HepG2 (cell line): ENCODE measurements around the gene CELF4. TPM values are rescaled to one million over a fixed set of nuclear protein-coding genes. Genes with fewer than 3 reads are reported as not detected.

Experiments
- ATAC-seq: fragments of 200-7000 bp; cut with Tn5 transposase; 3 replicates; pipeline ENCODE4 v1.9.1; 2020; ENCODE audit warnings: mild to moderate bottlenecking, moderate library complexity
- BruUV-seq: library from RNA; stranded (reverse); fragments of 400-500 nt; replicated peaks from 2 replicates; lab custom pipeline; 2021; lab: Mats Ljungman, UMichigan
- CTCF ChIA-PET: fragments of 300-600 bp; formaldehyde crosslinking; extraction: SDS; loops from one replicate; lab custom pipeline; 2021; ENCODE audit warnings: low total read pairs, inconsistent platforms, low intra/inter-chr PET ratio; lab: Yijun Ruan, JAX
- POLR2A ChIA-PET: fragments of 350-600 bp; sonication (Branson Sonifier 250); formaldehyde crosslinking; loops from one replicate; lab custom pipeline; 2020; ENCODE audit warnings: antibody characterized with exemption, inconsistent platforms; lab: Yijun Ruan, JAX
- DNase-seq: peaks from one replicate; pipeline ENCODE4 v3.0.0-alpha.2; 2015; ENCODE audit warnings: low spot score
- FAIRE-seq: peaks from 3 replicates; lab custom pipeline; 2011; peaks lifted over from hg19 to GRCh38; lab: Jason Lieb, UNC
- H2AFZ ChIP-seq: one replicate; pipeline ENCODE4 v1.6.1; 2011; ENCODE audit warnings: low read length, inconsistent platforms
- H3K27ac ChIP-seq: fragments of 300-600 bp; 3 replicates; pipeline ENCODE4 v1.8.0; 2011; ENCODE audit warnings: mixed run types, mild to moderate bottlenecking, mixed read lengths, low read length, inconsistent platforms; ENCODE audit not compliant: insufficient read depth; ENCODE audit errors: extremely low read length
- H3K27me3 ChIP-seq, 2 experiments: fragments of 200-600 bp in 1 of 2; 2 replicates in 1 of 2; 3 replicates in 1 of 2; pipeline versions ENCODE4 v1.6.0 to v1.8.0; 2011; ENCODE audit warnings: low read length in 2 of 2, mild to moderate bottlenecking in 2 of 2, moderate library complexity in 2 of 2, inconsistent platforms in 1 of 2; ENCODE audit not compliant: insufficient read depth in 2 of 2, control insufficient read depth in 1 of 2
- H3K36me3 ChIP-seq, 2 experiments: fragments of 200-600 bp in 1 of 2; replicated peaks in 1 of 2; 2 replicates in 1 of 2; 3 replicates in 1 of 2; pipeline versions ENCODE4 v1.5.1 to v1.8.0; 2011; ENCODE audit warnings: low read length in 2 of 2, inconsistent platforms in 1 of 2; ENCODE audit not compliant: insufficient read depth in 2 of 2, control insufficient read depth in 1 of 2
- H3K4me1 ChIP-seq: 2 replicates; pipeline ENCODE4 v1.5.1; 2012; ENCODE audit warnings: low read length, inconsistent platforms; ENCODE audit not compliant: insufficient read depth
- H3K4me2 ChIP-seq: 2 replicates; pipeline ENCODE4 v1.6.0; 2011; ENCODE audit warnings: low read depth, low read length, inconsistent platforms
- H3K4me3 ChIP-seq, 3 experiments: fragments of 200-600 bp in 1 of 3; sonication (generic), shearing (Covaris generic) in 1 of 3; replicated peaks in 1 of 3; 2 replicates each; pipeline ENCODE4 v1.5.1; 2011 to 2016; ENCODE audit warnings: low read length in 3 of 3, inconsistent platforms in 2 of 3, low read depth in 2 of 3, mild to moderate bottlenecking in 2 of 3, control low read depth in 1 of 3, mixed read lengths in 1 of 3; ENCODE audit not compliant: insufficient read depth in 1 of 3
- H3K79me2 ChIP-seq: one replicate; pipeline ENCODE4 v1.6.1; 2011; ENCODE audit warnings: low read length, inconsistent platforms; ENCODE audit not compliant: insufficient read depth
- H3K9ac ChIP-seq: 2 replicates; pipeline ENCODE4 v1.6.0; 2011; ENCODE audit warnings: mild to moderate bottlenecking, low read depth, low read length, inconsistent platforms; ENCODE audit not compliant: insufficient read depth
- H3K9me3 ChIP-seq: 2 replicates; pipeline ENCODE4 v1.5.1; 2012; ENCODE audit warnings: mild to moderate bottlenecking, low read length
- H4K20me1 ChIP-seq: 2 replicates; pipeline ENCODE4 v1.6.0; 2011; ENCODE audit warnings: inconsistent platforms, mild to moderate bottlenecking, low read length, moderate library complexity; ENCODE audit not compliant: insufficient read depth
- ARID2 ChIP-seq: sonication (generic); formaldehyde crosslinking; IDR thresholded peaks from 2 replicates; pipeline ENCODE4 v1.8.1; 2022; ENCODE audit warnings: mild to moderate bottlenecking, missing genetic modification reagents, borderline replicate concordance
- ASH2L ChIP-seq: fragments of 300-600, 200-600 bp; sonication (generic); IDR thresholded peaks from 2 replicates; pipeline ENCODE4 v1.7.0; 2017; ENCODE audit warnings: low read depth, mild to moderate bottlenecking, moderate library complexity, mixed read lengths, low read length; ENCODE audit not compliant: insufficient read length
- ATF7 ChIP-seq, 2 experiments: fragments of 450-650 bp in 1 of 2; sonication (generic) in 1 of 2; formaldehyde crosslinking in 1 of 2; IDR thresholded peaks; 2 replicates each; pipeline versions ENCODE4 v1.4.0 to v1.6.1; 2016 to 2020; ENCODE audit warnings: antibody characterized with exemption in 1 of 2, mild to moderate bottlenecking in 1 of 2, missing genetic modification reagents in 1 of 2
- CCDC6 ChIP-seq: sonication (generic); formaldehyde crosslinking; IDR thresholded peaks from 2 replicates; pipeline ENCODE4 v1.8.1; 2022; ENCODE audit warnings: mild to moderate bottlenecking, missing genetic modification reagents, moderate library complexity
- GPN1 ChIP-seq: sonication (generic); formaldehyde crosslinking; IDR thresholded peaks from 2 replicates; pipeline ENCODE4 v1.5.1; 2020; ENCODE audit warnings: missing genetic modification reagents, borderline replicate concordance
- POLR2AphosphoS5 ChIP-seq: IDR thresholded peaks from 2 replicates; pipeline ENCODE4 v1.6.1; 2012; ENCODE audit warnings: low read depth, low read length
- SYNCRIP ChIP-seq: fragments of 200-400 bp; formaldehyde crosslinking; IDR thresholded peaks from 2 replicates; pipeline ENCODE4 v1.6.1; 2018; ENCODE audit warnings: mild to moderate bottlenecking, low read depth, low read length; ENCODE audit not compliant: insufficient read depth
- ZKSCAN8 ChIP-seq: IDR thresholded peaks from 2 replicates; pipeline ENCODE4 v1.6.1; 2016; ENCODE audit warnings: borderline replicate concordance, missing genetic modification reagents, missing compliant biosample characterization
- ZMYM4 ChIP-seq: sonication (generic); formaldehyde crosslinking; IDR thresholded peaks from 2 replicates; pipeline ENCODE4 v1.8.1; 2023; ENCODE audit warnings: mild to moderate bottlenecking, missing genetic modification reagents
- ZNF703 ChIP-seq: sonication (generic); formaldehyde crosslinking; IDR thresholded peaks from 2 replicates; pipeline ENCODE4 v1.5.1; 2020; ENCODE audit warnings: missing genetic modification reagents, mild to moderate bottlenecking, moderate library complexity, borderline replicate concordance
- WGBS: methylation state at CpG from one replicate; pipeline ENCODE4 v1.1.6; 2017; ENCODE audit warnings: low lambda C conversion rate; 5-methylcytosine and 5-hydroxymethylcytosine counted together
- in situ Hi-C: cut with HindIII; loops from 2 replicates; pipeline ENCODE4 v1.10.0; 2017; ENCODE audit warnings: low pct_unique_long_range_greater_than_20kb; ENCODE audit not compliant: extremely low pct_ligation_motif_present
- intact Hi-C: fragments of 100-400 bp; cut with micrococcal nuclease; formaldehyde crosslinking; loops from one replicate; pipeline ENCODE4 v1.10.0; 2022; ENCODE audit not compliant: unreplicated experiment
- polyA plus RNA-seq, 8 experiments: library from polyadenylated mRNA; depleted of rRNA in 3 of 8; stranded (reverse) in 7 of 8; unstranded in 1 of 8; fragments of >200 nt; fragmentation: Illumina TruSeq in 4 of 8; extraction: Trizol in 4 of 8; gene quantifications; 2 replicates each; pipeline versions ENCODE4 v1.2.1 to v1.2.3, GENCODE V29; 2011 to 2016; ENCODE audit warnings: low read depth in 4 of 8, missing spikeins in 1 of 8, mixed read lengths in 1 of 8; ENCODE audit not compliant: insufficient read depth in 1 of 8
- total RNA-seq, 5 experiments: library from RNA; depleted of rRNA; stranded (reverse); fragments of >200 nt; fragmentation: Illumina TruSeq; extraction: Trizol; gene quantifications; 2 replicates each; pipeline ENCODE4 v1.2.3, GENCODE V29; 2016; ENCODE audit warnings: low read depth in 1 of 5
- TF ChIP-seq, protein P1 (sequence below): sonication (generic); formaldehyde crosslinking; IDR thresholded peaks from 2 replicates; pipeline ENCODE4 v1.9.0; 2022; ENCODE audit warnings: low read depth, missing genetic modification reagents
- TF ChIP-seq, protein P2 (sequence below): sonication (generic); formaldehyde crosslinking; conservative IDR thresholded peaks from 2 replicates; pipeline ENCODE4 v1.4.0; 2020; ENCODE audit warnings: mild to moderate bottlenecking, missing genetic modification reagents, moderate library complexity

CELF4 gene
- total and polyA plus RNA-seq, 2 of the 13 experiments (the other 11 are each of a cell fraction or from before 2014, with no cell fraction given): not detected

DNA sequence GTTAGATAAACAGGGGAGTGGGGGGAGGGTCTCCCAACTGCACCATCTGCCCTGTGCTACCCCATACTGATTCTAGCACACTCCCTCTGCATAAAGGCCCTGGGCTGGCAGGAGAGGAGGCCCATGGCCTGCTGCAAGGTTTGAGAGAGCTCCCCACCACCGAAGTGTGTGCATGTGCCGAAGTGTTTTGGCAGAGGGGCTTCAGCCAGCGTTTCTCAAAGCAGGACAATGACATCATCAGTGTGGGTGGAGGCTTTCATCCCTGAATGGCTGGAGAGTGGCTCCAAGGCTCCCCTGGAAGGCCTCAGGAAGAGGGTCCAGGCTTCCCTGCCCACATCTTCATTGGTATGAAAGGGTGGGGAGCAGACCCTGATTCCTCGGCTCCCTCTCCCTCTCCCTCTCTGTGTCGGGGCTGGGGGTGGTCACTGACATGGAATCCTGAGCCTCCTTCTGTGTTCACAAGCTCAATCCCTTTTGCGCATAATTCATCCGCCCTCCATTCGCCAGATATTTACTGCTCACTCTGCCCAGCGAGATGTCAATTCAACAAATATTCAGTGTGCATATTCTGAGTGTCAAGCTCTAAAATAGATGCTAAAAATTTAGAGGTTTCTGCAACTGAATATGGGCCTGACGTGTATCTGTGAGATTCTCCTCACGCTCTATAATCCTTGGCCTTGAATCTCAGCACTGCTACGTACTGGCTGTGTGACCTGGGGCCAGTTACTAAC lies 122.1 kb downstream of the CELF4 start:
- DNase-seq (no peak), FAIRE-seq (no peak), ATAC-seq (no peak)
- Histone ChIP-seq H3K9me3 (no peaks in the 10 kb centered on the region), H4K20me1 (no peaks in the 10 kb centered on the region), H3K4me1 (no peaks in the 10 kb centered on the region), H2AFZ (no peak overlapping the region), H3K4me2 (no peak overlapping the region), H3K36me3 (no peaks in the 10 kb centered on the region), H3K27me3 (peaks cover 1 to 35% of the 10 kb centered on the region in 2 experiments; a peak in 4 of 5 replicates), H3K27ac (no peak overlapping the region), H3K9ac (no peak overlapping the region), H3K4me3 (no peak overlapping the region), H3K79me2 (no peaks in the 10 kb centered on the region)
- intact Hi-C loops (loop anchor here (1.0 kb wide), 1 partner anchor 95 kb away; no protein-coding TSS in a partner anchor), in situ Hi-C loops (no loop called here)
- CTCF ChIA-PET: no interaction called here
- POLR2A ChIA-PET: no interaction called here
- BruUV-seq: no TSS peak
- 16% methylated on average over 12 of the region's 12 CpGs for WGBS
- TF ChIP-seq POLR2AphosphoS5 (no peak), ZMYM4 (no peak), SYNCRIP (no peak), ATF7 (IDR thresholded peaks at IDR 0.05) (peak; percentile 67), ATF7 (CRISPR knock-in tag; IDR thresholded peaks at IDR 0.05) (no peak), CCDC6 (CRISPR knock-in tag) (no peak)
- TF ChIP-seq, all 625 proteins: peak for 1

GRCh38 chr18:37442477-37442876 lies 123.1 kb downstream of the CELF4 start:
- Histone ChIP-seq H2AFZ (no peak overlapping the region), H3K4me2 (no peak overlapping the region), H4K20me1 (no peaks in the 10 kb centered on the region), H3K27ac (no peak overlapping the region), H3K27me3 (peaks cover 1 to 33% of the 10 kb centered on the region in 2 experiments; a peak in 4 of 5 replicates), H3K4me1 (no peaks in the 10 kb centered on the region), H3K79me2 (no peaks in the 10 kb centered on the region), H3K4me3 (no peak overlapping the region), H3K9ac (no peak overlapping the region), H3K9me3 (no peaks in the 10 kb centered on the region), H3K36me3 (no peaks in the 10 kb centered on the region)
- CTCF ChIA-PET: no interaction called here
- DNase-seq (no peak), FAIRE-seq (no peak), ATAC-seq (no peak)
- in situ Hi-C loops (no loop called here), intact Hi-C loops (no loop called here)
- BruUV-seq: no TSS peak
- 39% methylated on average over 4 of the region's 11 CpGs for WGBS
- POLR2A ChIA-PET: no interaction called here
- TF ChIP-seq, protein P1, sequence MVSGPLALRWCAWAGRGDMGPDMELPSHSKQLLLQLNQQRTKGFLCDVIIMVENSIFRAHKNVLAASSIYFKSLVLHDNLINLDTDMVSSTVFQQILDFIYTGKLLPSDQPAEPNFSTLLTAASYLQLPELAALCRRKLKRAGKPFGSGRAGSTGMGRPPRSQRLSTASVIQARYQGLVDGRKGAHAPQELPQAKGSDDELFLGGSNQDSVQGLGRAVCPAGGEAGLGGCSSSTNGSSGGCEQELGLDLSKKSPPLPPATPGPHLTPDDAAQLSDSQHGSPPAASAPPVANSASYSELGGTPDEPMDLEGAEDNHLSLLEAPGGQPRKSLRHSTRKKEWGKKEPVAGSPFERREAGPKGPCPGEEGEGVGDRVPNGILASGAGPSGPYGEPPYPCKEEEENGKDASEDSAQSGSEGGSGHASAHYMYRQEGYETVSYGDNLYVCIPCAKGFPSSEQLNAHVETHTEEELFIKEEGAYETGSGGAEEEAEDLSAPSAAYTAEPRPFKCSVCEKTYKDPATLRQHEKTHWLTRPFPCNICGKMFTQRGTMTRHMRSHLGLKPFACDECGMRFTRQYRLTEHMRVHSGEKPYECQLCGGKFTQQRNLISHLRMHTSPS (CRISPR knock-in tag): no peak
- TF ChIP-seq ZNF703 (no peak), ASH2L (no peak), ZKSCAN8 (CRISPR knock-in tag) (no peak), GPN1 (CRISPR knock-in tag) (no peak), ARID2 (no peak)
- TF ChIP-seq, protein P2, sequence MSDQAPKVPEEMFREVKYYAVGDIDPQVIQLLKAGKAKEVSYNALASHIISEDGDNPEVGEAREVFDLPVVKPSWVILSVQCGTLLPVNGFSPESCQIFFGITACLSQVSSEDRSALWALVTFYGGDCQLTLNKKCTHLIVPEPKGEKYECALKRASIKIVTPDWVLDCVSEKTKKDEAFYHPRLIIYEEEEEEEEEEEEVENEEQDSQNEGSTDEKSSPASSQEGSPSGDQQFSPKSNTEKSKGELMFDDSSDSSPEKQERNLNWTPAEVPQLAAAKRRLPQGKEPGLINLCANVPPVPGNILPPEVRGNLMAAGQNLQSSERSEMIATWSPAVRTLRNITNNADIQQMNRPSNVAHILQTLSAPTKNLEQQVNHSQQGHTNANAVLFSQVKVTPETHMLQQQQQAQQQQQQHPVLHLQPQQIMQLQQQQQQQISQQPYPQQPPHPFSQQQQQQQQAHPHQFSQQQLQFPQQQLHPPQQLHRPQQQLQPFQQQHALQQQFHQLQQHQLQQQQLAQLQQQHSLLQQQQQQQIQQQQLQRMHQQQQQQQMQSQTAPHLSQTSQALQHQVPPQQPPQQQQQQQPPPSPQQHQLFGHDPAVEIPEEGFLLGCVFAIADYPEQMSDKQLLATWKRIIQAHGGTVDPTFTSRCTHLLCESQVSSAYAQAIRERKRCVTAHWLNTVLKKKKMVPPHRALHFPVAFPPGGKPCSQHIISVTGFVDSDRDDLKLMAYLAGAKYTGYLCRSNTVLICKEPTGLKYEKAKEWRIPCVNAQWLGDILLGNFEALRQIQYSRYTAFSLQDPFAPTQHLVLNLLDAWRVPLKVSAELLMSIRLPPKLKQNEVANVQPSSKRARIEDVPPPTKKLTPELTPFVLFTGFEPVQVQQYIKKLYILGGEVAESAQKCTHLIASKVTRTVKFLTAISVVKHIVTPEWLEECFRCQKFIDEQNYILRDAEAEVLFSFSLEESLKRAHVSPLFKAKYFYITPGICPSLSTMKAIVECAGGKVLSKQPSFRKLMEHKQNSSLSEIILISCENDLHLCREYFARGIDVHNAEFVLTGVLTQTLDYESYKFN (CRISPR knock-in tag): no peak
